Measurements from ENCODE around the gene PHLDB3. TPM values are rescaled to one million over a fixed set of nuclear protein-coding genes. Genes with fewer than 3 reads are reported as not detected.

PHLDB3 gene
- total and polyA plus RNA-seq, 4 donors, result 4.8 to 18.5 (median 9.9) TPM

DNA sequence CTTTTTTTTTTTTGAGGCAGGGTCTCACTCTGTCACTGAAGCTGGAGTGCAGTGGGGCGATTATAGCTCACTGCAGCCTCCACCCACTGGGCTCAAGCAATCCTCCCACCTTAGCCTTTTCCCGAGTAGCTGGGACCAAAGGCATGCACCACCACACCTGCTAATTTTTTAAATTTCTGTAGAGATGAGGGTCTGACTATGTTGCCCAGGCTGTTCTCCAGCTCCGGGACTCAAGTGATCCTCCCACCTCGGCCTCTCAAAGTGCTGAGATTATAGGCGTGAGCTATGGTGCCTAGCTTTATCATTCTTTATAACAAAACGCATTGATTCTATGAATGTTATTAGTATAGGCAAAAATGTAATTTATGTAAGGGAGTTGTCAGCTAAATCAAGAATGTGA is 21.3 kb downstream of the PHLDB3 start:
- H3K27me3 ChIP-seq (ENCODE audit: control insufficient read depth in 1 of 2, insufficient read depth in 2 of 2, low read length in 1 of 2), result no peaks in the 10 kb centered on the region
- intact Hi-C loops (cut with DNase I), result no loop called here
- H3K36me3 ChIP-seq (ENCODE audit: control insufficient read depth in 1 of 2, insufficient read depth in 2 of 2, low read length in 1 of 2), result no peaks in the 10 kb centered on the region
- no peaks in the 10 kb centered on the region for H3K9me3 ChIP-seq (ENCODE audit: control insufficient read depth, low read length)
- H3K4me1 ChIP-seq (ENCODE audit: control insufficient read depth in 1 of 2, insufficient read depth in 2 of 2, low read length in 2 of 2), result no peaks in the 10 kb centered on the region
- DNase-seq (no peak), ATAC-seq (ENCODE audit: low FRiP score) (no peak)
- no peak overlapping the region for H3K4me3 ChIP-seq (ENCODE audit: low read length in 2 of 2)
- H3K27ac ChIP-seq (ENCODE audit: low read depth in 1 of 2, low read length in 2 of 2), result no peak overlapping the region
- WGBS, 2 donors, result 94 to 96% methylated on average over 6 of the region's 6 CpGs

DNA sequence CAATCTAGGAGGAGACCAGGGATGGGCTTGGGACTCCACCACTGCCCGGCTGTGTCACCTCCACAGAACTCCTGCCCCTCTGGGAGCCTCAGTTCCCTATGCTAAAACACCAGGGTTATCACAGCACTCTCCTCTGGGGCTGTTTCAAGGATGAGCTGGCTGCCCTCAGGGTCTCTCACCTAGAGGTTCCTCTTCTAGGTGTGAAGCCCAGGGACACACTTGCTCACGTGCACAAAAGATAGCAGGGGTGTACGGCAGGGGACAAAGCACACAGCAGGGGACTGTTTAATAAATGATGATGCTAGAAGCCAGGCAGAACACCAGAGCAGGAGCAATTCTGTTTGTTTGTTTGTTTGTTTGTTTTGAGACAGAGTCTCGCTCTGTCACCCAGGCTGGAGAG is 22.4 kb downstream of the PHLDB3 start:
- no peaks in the 10 kb centered on the region for H3K36me3 ChIP-seq (ENCODE audit: control insufficient read depth in 1 of 2, insufficient read depth in 2 of 2, low read length in 1 of 2)
- no peaks in the 10 kb centered on the region for H3K9me3 ChIP-seq (ENCODE audit: control insufficient read depth, low read length)
- no peak overlapping the region for H3K27ac ChIP-seq (ENCODE audit: low read depth in 1 of 2, low read length in 2 of 2)
- no peak for DNase-seq
- WGBS, 2 donors, result 81 to 89% methylated on average over 4 of the region's 4 CpGs
- ATAC-seq (ENCODE audit: low FRiP score), result no peak
- no peak overlapping the region for H3K4me3 ChIP-seq (ENCODE audit: low read length in 2 of 2)
- intact Hi-C loops (cut with DNase I), result no loop called here
- no peaks in the 10 kb centered on the region for H3K4me1 ChIP-seq (ENCODE audit: control insufficient read depth in 1 of 2, insufficient read depth in 2 of 2, low read length in 2 of 2)
- H3K27me3 ChIP-seq (ENCODE audit: control insufficient read depth in 1 of 2, insufficient read depth in 2 of 2, low read length in 1 of 2), result no peaks in the 10 kb centered on the region

DNA sequence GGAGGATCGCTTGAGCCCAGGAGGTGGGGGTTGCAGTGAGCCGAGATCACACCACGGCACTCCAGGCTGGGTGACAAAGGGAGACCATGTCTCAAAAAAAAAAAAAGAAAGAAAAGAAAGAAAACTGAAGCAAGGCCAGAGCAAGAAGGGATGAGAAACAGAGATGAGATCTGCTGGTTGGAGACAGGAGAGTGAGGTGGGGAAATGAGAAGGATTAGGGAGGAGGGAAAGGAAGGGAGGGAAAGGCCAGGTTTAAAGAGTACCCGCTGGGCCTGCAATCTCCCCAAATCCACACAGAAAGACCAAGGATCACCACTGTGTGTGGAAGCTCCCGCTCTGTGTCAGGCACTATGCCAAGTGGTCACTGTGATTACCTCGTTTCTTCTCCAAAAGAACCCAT is 22.8 kb downstream of the PHLDB3 start:
- Histone ChIP-seq H3K4me1 (ENCODE audit: control insufficient read depth in 1 of 2, insufficient read depth in 2 of 2, low read length in 2 of 2) (no peaks in the 10 kb centered on the region), H3K27ac (ENCODE audit: low read depth in 1 of 2, low read length in 2 of 2) (no peak overlapping the region), H3K36me3 (ENCODE audit: control insufficient read depth in 1 of 2, insufficient read depth in 2 of 2, low read length in 1 of 2) (no peaks in the 10 kb centered on the region), H3K27me3 (ENCODE audit: control insufficient read depth in 1 of 2, insufficient read depth in 2 of 2, low read length in 1 of 2) (no peaks in the 10 kb centered on the region), H3K4me3 (ENCODE audit: low read length in 2 of 2) (no peak overlapping the region), H3K9me3 (ENCODE audit: control insufficient read depth, low read length) (no peaks in the 10 kb centered on the region)
- DNase-seq (no peak), ATAC-seq (ENCODE audit: low FRiP score) (no peak)
- intact Hi-C loops (cut with DNase I), result no loop called here
- 80 to 89% methylated on average over 6 of the region's 6 CpGs for WGBS, 2 donors

DNA sequence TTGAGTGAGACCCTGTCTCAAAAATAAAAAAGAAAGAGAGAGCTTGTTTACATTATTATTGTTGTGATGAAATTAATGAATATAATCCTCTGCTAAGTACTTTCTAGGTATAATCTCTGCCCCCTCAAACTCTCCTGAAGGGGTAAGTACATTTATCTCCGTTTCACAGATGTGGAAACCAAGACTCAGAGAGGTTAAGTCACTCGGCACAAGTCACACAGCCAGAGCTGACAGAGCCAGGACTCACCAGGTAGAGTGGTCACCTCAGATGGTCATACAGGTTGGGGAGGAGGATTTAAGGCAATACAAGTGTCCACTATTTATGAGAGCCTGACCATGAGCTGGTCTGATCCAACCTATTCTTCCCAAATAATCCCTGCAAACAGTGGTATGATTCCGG is 24.0 kb downstream of the PHLDB3 start:
- Histone ChIP-seq H3K27ac (ENCODE audit: low read depth in 1 of 2, low read length in 2 of 2) (no peak overlapping the region), H3K4me1 (ENCODE audit: control insufficient read depth in 1 of 2, insufficient read depth in 2 of 2, low read length in 2 of 2) (no peaks in the 10 kb centered on the region), H3K27me3 (ENCODE audit: control insufficient read depth in 1 of 2, insufficient read depth in 2 of 2, low read length in 1 of 2) (no peaks in the 10 kb centered on the region), H3K36me3 (ENCODE audit: control insufficient read depth in 1 of 2, insufficient read depth in 2 of 2, low read length in 1 of 2) (no peaks in the 10 kb centered on the region), H3K9me3 (ENCODE audit: control insufficient read depth, low read length) (no peaks in the 10 kb centered on the region), H3K4me3 (ENCODE audit: low read length in 2 of 2) (no peak overlapping the region)
- intact Hi-C loops (cut with DNase I), result no loop called here
- DNase-seq, result no peak
- ATAC-seq (ENCODE audit: low FRiP score), result no peak
- 95 to 96% methylated on average over 3 of the region's 3 CpGs for WGBS, 2 donors

DNA sequence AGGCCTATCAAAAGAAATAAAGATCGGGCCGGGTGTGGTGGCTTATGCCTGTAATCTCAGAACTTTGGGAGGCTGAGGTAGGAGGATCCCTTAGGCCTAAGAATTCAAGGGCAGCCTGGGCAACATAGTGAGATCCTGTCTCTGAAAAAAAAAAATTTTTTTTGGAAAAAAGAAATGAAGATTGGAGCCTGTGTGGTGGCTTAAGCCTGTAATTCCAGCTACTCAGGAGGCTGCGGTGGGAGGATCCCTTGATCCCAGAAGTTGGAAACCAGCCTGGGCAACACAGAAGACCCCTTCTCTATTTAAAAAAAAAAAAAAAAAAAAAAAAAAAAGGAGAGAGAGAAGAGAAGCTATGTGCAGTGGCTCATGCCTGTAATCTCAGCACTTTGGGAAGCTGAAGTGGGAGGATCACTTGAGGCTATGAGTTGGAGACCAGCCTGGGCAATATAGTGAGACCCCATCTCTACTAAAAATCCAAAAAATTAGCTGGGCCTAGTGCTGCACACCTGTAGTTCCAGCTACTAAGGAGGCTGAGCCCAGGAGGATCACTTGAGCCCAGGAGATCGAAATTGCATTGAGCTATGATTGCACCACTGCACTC is 24.5 kb downstream of the PHLDB3 start:
- WGBS, 2 donors, result 95 to 96% methylated on average over 4 of the region's 4 CpGs
- Histone ChIP-seq H3K36me3 (ENCODE audit: control insufficient read depth in 1 of 2, insufficient read depth in 2 of 2, low read length in 1 of 2) (no peaks in the 10 kb centered on the region), H3K9me3 (ENCODE audit: control insufficient read depth, low read length) (no peaks in the 10 kb centered on the region)

DNA sequence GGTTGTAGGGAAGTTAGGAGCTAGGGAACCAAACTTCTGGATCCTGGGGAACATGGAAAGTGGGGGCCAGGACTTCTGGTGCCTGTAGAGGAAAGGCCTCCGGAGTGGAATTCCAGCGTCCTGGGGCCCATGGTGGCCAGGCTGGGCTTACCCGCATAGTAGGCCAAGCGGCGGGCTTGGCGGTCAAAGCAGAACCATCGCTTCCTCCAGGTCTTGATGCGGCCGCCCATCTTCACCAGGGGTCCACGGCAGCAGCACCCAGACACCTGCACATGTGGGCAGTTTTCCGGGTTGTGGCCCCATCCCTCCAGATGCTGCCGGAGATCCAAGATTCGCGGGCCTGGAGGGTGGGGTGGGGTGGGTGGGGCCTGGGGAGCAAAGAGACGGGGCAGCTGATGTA is 25.3 kb downstream of the PHLDB3 start:
- Histone ChIP-seq H3K27ac (ENCODE audit: low read depth in 1 of 2, low read length in 2 of 2) (no peak overlapping the region), H3K4me3 (ENCODE audit: low read length in 2 of 2) (no peak overlapping the region), H3K27me3 (ENCODE audit: control insufficient read depth in 1 of 2, insufficient read depth in 2 of 2, low read length in 1 of 2) (no peaks in the 10 kb centered on the region), H3K4me1 (ENCODE audit: control insufficient read depth in 1 of 2, insufficient read depth in 2 of 2, low read length in 2 of 2) (no peaks in the 10 kb centered on the region), H3K36me3 (ENCODE audit: control insufficient read depth in 1 of 2, insufficient read depth in 2 of 2, low read length in 1 of 2) (no peaks in the 10 kb centered on the region), H3K9me3 (ENCODE audit: control insufficient read depth, low read length) (no peaks in the 10 kb centered on the region)
- WGBS, 2 donors, result 90 to 91% methylated on average over 15 of the region's 15 CpGs
- ATAC-seq (ENCODE audit: low FRiP score) (no peak), DNase-seq (no peak)
- intact Hi-C loops (cut with DNase I), result loop anchor here in 1 of 2 donors (2.0 kb wide), 1 partner anchor 22 kb away; no protein-coding TSS in a partner anchor

More for the DNA sequence above, 24.5 kb downstream of the PHLDB3 start:
- DNase-seq, result no peak
- no peak for ATAC-seq (ENCODE audit: low FRiP score)
- no peak overlapping the region for H3K4me3 ChIP-seq (ENCODE audit: low read length in 2 of 2)
- no peak overlapping the region for H3K27ac ChIP-seq (ENCODE audit: low read depth in 1 of 2, low read length in 2 of 2)
- H3K4me1 ChIP-seq (ENCODE audit: control insufficient read depth in 1 of 2, insufficient read depth in 2 of 2, low read length in 2 of 2), result no peaks in the 10 kb centered on the region
- H3K27me3 ChIP-seq (ENCODE audit: control insufficient read depth in 1 of 2, insufficient read depth in 2 of 2, low read length in 1 of 2), result no peaks in the 10 kb centered on the region
- intact Hi-C loops (cut with DNase I), result loop anchor here in 1 of 2 donors (2.0 kb wide), 1 partner anchor 21 kb away; no protein-coding TSS in a partner anchor

DNA sequence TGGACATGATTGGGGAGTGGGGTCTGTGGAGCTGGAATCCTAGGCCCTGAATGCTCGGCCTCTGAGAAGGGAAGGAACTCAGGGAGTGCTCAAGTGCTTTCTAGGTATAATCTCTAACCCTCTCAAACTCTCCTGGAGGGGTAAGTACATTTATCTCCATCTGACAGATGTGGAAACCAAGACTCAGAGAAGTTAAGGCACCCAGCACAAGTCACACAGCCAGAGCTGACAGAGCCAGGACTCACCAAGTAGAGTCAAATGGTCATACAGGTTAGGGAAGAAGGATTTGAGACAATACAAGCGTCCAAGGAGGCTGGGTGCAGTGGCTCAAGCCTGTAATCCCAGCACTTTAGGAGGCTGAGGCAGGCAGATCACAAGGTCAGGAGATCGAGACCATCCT is 26.2 kb downstream of the PHLDB3 start:
- WGBS, 2 donors, result 93 to 96% methylated on average over 3 of the region's 3 CpGs
- intact Hi-C loops (cut with DNase I), result loop anchor here in 1 of 2 donors (2.0 kb wide), 1 partner anchor 22 kb away; no protein-coding TSS in a partner anchor
- Histone ChIP-seq H3K27me3 (ENCODE audit: control insufficient read depth in 1 of 2, insufficient read depth in 2 of 2, low read length in 1 of 2) (no peaks in the 10 kb centered on the region), H3K27ac (ENCODE audit: low read depth in 1 of 2, low read length in 2 of 2) (no peak overlapping the region), H3K4me3 (ENCODE audit: low read length in 2 of 2) (no peak overlapping the region), H3K4me1 (ENCODE audit: control insufficient read depth in 1 of 2, insufficient read depth in 2 of 2, low read length in 2 of 2) (no peaks in the 10 kb centered on the region), H3K36me3 (ENCODE audit: control insufficient read depth in 1 of 2, insufficient read depth in 2 of 2, low read length in 1 of 2) (no peaks in the 10 kb centered on the region), H3K9me3 (ENCODE audit: control insufficient read depth, low read length) (no peaks in the 10 kb centered on the region)
- DNase-seq (no peak), ATAC-seq (ENCODE audit: low FRiP score) (no peak)

DNA sequence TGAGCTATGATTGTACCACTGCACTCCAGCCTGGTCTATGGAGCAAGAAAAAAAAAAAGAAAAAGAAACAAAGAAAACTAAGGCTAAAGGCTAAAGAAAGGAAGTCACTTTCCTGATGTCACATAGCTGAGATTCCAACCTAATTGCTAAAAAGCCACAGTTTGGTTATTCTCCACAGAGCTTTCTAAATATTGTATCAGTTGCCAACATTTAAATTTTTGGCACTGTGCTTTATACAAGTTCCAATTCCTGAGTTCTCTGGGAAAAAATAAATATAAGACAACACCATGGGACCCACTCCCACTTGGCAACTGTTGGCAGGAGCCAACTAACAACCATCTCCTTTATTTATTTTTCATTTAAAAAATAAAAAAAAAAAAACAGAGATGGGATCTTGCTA is 27.9 kb downstream of the PHLDB3 start:
- H3K36me3 ChIP-seq (ENCODE audit: control insufficient read depth in 1 of 2, insufficient read depth in 2 of 2, low read length in 1 of 2), result no peaks in the 10 kb centered on the region
- H3K27ac ChIP-seq (ENCODE audit: low read depth in 1 of 2, low read length in 2 of 2), result no peak overlapping the region
- H3K4me1 ChIP-seq (ENCODE audit: control insufficient read depth in 1 of 2, insufficient read depth in 2 of 2, low read length in 2 of 2), result no peaks in the 10 kb centered on the region
- H3K9me3 ChIP-seq (ENCODE audit: control insufficient read depth, low read length), result no peaks in the 10 kb centered on the region
- H3K27me3 ChIP-seq (ENCODE audit: control insufficient read depth in 1 of 2, insufficient read depth in 2 of 2, low read length in 1 of 2), result no peaks in the 10 kb centered on the region
- ATAC-seq (ENCODE audit: low FRiP score), result no peak
- no peak for DNase-seq
- intact Hi-C loops (cut with DNase I), result no loop called here
- no peak overlapping the region for H3K4me3 ChIP-seq (ENCODE audit: low read length in 2 of 2)

DNA sequence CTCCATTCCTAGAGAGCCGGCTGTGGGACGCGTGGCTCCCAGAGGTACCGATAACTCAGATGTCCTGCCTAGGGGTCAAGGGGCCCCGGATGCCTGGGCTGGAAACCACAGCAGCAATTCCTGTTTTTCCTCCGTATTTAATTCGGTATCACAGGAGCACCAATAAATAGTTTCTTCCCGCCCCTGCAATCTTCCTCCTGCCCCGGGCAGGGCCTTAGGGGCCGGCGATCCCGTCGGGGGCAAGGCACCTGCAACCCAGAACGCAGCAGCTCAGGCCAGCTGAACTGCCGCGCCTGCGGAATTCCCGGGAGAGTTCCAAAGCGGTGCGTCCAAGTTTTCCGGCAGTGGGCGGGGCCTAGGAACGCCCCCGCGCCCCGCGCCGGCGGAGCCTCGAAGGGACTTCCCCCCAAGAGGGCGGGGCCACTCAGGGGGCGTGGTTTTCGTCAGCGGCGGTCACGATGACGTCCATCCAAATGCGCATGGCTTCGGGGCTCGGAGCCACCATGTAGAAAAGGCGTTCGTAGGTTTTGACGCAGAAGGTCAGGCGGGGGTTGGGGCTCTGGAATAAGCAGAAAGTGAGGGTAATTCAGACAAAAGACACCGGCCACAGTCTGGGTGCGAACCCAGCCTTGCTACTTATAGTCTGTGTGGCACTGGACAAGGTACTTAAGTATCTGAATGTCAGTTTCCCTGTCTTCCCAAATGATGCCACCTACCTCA is 29.4 kb downstream of the PHLDB3 start:
- DNase-seq (peak; percentile 97 to 99), ATAC-seq (ENCODE audit: low FRiP score) (peak; percentile 95)
- 2% methylated on average over 46 of the region's 46 CpGs for WGBS, 2 donors
- Histone ChIP-seq H3K36me3 (ENCODE audit: control insufficient read depth in 1 of 2, insufficient read depth in 2 of 2, low read length in 1 of 2) (no peaks in the 10 kb centered on the region), H3K4me1 (ENCODE audit: control insufficient read depth in 1 of 2, insufficient read depth in 2 of 2, low read length in 2 of 2) (no peaks in the 10 kb centered on the region), H3K9me3 (ENCODE audit: control insufficient read depth, low read length) (no peaks in the 10 kb centered on the region), H3K27ac (ENCODE audit: low read depth in 1 of 2, low read length in 2 of 2) (peak overlapping the region in 1 of 2 donors; percentile 11), H3K4me3 (ENCODE audit: low read length in 2 of 2) (no peak overlapping the region), H3K27me3 (ENCODE audit: control insufficient read depth in 1 of 2, insufficient read depth in 2 of 2, low read length in 1 of 2) (no peaks in the 10 kb centered on the region)
- intact Hi-C loops (cut with DNase I), result loop anchor here in 1 of 2 donors (1.0 kb wide), 1 partner anchor 11 kb away; no protein-coding TSS in a partner anchor

Data from aorta (tissue), 5 donors.